HG02943 (cell line): ENCODE measurements around the gene CAMK1D.

Experiments
- ATAC-seq: cut with Tn5 transposase; IDR thresholded peaks from one replicate; pipeline ENCODE4 v1.9.1; 2021; ENCODE audit warnings: mild to moderate bottlenecking, low read depth, moderate library complexity; ENCODE audit not compliant: unreplicated experiment

Gene CAMK1D

GRCh38 chr10:12455318-12455717, 106.0 kb downstream of the CAMK1D start:
- no peak for ATAC-seq

- ATAC-seq = no peak
These were observed 106.4 kb downstream of the CAMK1D start for GRCh38 chr10:12455766-12456165.

- no peak for ATAC-seq
These were observed 110.0 kb downstream of the CAMK1D start for GRCh38 chr10:12459340-12459739.

- no peak for ATAC-seq
These were observed 110.4 kb downstream of the CAMK1D start for GRCh38 chr10:12459762-12460161.

- no peak for ATAC-seq
These were observed 114.1 kb downstream of the CAMK1D start for GRCh38 chr10:12463459-12463838.

- no peak for ATAC-seq
These were observed 116.2 kb downstream of the CAMK1D start for GRCh38 chr10:12465385-12466136.

- no peak for ATAC-seq
These were observed 117.5 kb downstream of the CAMK1D start for GRCh38 chr10:12466704-12467305.

- ATAC-seq = no peak
These were observed 120.0 kb downstream of the CAMK1D start for GRCh38 chr10:12469345-12469744.

GRCh38 chr10:12470719-12471118, 121.4 kb downstream of the CAMK1D start:
- no peak for ATAC-seq

- ATAC-seq = no peak
These were observed 121.8 kb downstream of the CAMK1D start for GRCh38 chr10:12471135-12471534.

- ATAC-seq = no peak
These were observed 124.1 kb downstream of the CAMK1D start for GRCh38 chr10:12473491-12473890.

GRCh38 chr10:12474727-12475412, 125.5 kb downstream of the CAMK1D start:
- ATAC-seq = no peak

GRCh38 chr10:12476656-12477055, 127.3 kb downstream of the CAMK1D start:
- no peak for ATAC-seq

- no peak for ATAC-seq
These were observed 130.1 kb downstream of the CAMK1D start for GRCh38 chr10:12479437-12479844.

GRCh38 chr10:12479924-12480323, 130.6 kb downstream of the CAMK1D start:
- ATAC-seq = no peak

GRCh38 chr10:12480440-12480839, 131.1 kb downstream of the CAMK1D start:
- ATAC-seq = no peak

GRCh38 chr10:12481924-12482323, 132.6 kb downstream of the CAMK1D start:
- no peak for ATAC-seq

- ATAC-seq = no peak
These were observed 133.2 kb downstream of the CAMK1D start for GRCh38 chr10:12482587-12482986.

- no peak for ATAC-seq
These were observed 134.9 kb downstream of the CAMK1D start for GRCh38 chr10:12484002-12484918.

- ATAC-seq = no peak
These were observed 135.8 kb downstream of the CAMK1D start for GRCh38 chr10:12484941-12485805.
